ENCODE results near the gene NPIPA7.
"Not testable (repeated sequence)": the region's sequence is repeated elsewhere in the genome, so short reads cannot be mapped to it uniquely, and the experiment has no call there.

DNA sequence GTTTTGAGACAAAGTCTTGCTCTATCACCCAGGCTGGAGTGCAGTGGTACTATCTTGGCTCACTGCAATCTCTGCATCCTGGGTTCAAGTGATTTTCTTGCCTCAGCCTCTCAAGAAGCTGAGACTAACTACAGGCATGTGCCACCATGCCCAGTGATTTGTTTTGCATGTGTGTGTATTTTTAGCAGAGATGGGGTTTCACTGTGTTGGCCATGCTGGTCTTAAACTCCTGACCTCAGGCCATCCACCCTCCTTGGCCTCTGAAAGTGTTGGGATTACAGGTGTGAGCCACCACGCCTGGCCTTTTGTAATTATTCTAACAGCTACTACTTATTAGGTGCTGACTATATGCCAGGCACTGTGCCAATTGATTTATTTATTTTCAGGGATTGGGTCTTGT lies 25.3 kb downstream of the NPIPA7 start:
- TF ChIP-seq, protein P1, sequence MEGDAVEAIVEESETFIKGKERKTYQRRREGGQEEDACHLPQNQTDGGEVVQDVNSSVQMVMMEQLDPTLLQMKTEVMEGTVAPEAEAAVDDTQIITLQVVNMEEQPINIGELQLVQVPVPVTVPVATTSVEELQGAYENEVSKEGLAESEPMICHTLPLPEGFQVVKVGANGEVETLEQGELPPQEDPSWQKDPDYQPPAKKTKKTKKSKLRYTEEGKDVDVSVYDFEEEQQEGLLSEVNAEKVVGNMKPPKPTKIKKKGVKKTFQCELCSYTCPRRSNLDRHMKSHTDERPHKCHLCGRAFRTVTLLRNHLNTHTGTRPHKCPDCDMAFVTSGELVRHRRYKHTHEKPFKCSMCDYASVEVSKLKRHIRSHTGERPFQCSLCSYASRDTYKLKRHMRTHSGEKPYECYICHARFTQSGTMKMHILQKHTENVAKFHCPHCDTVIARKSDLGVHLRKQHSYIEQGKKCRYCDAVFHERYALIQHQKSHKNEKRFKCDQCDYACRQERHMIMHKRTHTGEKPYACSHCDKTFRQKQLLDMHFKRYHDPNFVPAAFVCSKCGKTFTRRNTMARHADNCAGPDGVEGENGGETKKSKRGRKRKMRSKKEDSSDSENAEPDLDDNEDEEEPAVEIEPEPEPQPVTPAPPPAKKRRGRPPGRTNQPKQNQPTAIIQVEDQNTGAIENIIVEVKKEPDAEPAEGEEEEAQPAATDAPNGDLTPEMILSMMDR (conservative IDR thresholded peaks at IDR 0.05; ENCODE audit: low read depth, low read length) = not testable (repeated sequence)
- not testable (repeated sequence) for TF ChIP-seq EZH2 (IDR thresholded peaks at IDR 0.05; ENCODE audit: borderline replicate concordance, low read depth, low read length, poor library complexity, severe bottlenecking)
